GM19238 (cell line): ENCODE measurements around the gene LAMA3.

Experiments
- DNase-seq: peaks from one replicate; pipeline ENCODE4 v3.0.0; 2011; ENCODE audit warnings: low spot score; ENCODE audit not compliant: insufficient read length

LAMA3 gene

DNA sequence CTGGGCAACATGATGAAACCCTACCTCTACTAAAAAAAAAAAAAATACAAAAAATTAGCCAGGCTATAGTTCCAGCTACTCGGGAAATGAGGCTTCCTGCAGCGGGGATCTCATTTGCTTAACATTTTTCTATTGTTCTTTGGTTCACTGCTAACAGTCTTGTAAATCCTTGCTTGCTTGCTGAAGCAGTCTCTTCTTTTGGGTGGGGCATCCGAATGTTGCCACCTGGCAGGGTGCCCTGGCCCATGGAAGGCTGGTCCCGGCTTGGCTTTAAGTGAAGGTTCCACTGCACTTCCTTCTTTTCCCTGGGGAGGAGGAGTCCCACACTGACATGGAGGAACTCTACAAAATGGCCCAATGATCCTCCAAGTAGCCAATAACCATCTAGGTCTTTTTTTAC, 20.5 kb upstream of the LAMA3 start:
- no peak for DNase-seq

DNA sequence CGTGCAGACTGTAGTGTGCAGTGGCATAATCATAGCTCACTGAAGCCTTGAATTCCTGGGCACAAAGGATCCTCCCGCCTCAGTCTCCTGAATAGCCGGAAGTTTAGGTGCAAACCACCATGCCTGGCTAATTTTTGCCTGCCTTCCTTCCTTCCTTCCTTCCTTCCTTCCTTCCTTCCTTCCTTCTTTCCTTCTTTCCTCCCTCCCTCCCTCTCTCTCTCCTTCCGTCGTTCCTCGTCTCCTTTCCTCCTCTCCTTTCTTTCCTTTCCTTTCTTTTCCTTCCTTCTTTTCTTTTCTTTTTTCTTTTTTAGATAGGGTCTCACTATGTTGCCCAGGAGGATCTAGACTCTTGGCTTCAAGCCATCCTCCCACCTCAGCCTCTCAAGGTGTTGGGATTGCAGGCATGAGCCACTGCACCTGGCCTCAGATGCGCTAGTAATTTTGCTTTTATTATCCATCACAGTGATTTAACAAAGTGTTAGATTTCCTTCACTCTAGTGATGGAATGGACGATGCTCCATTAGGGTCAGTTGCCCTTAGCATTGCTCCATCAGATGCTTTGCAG, 20.0 kb upstream of the LAMA3 start:
- DNase-seq, result no peak

DNA sequence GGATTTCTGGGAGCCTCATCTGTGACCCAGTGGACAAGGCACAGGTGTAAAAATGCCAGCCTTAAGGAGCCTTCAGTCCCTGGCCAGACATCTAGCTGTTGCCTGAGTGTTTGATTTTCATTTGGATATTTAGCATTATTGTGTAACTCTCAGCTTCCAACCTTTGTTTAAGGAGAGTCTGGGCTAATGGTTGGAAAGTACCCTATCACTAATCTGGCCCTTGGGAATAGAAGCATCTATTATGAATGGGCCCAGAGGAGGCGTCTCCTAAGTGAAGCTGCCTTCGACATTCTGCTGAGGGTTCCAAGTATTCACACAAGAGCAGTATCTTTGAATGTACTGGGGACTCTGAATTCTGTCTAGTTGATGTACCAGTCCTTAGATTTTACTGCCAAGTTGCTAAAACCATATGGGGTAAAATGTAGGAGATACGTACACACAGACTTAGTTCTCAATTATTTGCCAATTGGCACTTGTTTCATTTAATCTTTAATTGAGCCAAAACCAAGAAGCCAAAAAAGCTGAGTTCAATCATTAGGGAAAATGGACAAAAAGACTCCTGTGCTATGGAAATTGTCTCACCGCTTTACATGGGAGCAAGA, 19.3 kb upstream of the LAMA3 start:
- DNase-seq, result no peak

- DNase-seq, result no peak
Observed at GRCh38 chr18:23671564-23671963, 17.7 kb upstream of the LAMA3 start.

- no peak for DNase-seq
Observed at GRCh38 chr18:23673725-23674124, 15.5 kb upstream of the LAMA3 start.

- DNase-seq, result no peak
Observed at GRCh38 chr18:23675236-23675635, 14.0 kb upstream of the LAMA3 start.

GRCh38 chr18:23675896-23676295, 13.4 kb upstream of the LAMA3 start:
- DNase-seq, result no peak

- no peak for DNase-seq
Observed at GRCh38 chr18:23682045-23682444, 7.2 kb upstream of the LAMA3 start.

DNA sequence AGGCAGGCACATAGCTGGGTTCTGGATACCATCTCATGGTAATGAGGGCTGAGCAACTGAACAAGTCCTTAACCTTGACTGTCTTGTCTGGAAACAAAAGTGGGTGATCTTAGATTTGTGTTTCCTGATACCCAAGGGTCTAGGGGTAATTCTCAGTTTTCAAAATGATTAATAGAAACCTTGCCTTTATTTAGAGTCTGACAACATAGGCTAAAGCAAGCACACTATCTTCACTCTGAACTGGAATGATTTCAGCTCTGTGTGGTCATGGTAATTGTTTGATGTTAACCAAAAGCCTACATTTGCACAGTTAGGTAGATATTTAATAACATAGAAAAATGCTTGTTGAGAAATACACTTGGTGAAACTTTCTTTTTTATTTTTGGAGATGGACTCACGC, 6.8 kb upstream of the LAMA3 start:
- DNase-seq, result no peak

GRCh38 chr18:23683155-23683554, 6.1 kb upstream of the LAMA3 start:
- no peak for DNase-seq

DNA sequence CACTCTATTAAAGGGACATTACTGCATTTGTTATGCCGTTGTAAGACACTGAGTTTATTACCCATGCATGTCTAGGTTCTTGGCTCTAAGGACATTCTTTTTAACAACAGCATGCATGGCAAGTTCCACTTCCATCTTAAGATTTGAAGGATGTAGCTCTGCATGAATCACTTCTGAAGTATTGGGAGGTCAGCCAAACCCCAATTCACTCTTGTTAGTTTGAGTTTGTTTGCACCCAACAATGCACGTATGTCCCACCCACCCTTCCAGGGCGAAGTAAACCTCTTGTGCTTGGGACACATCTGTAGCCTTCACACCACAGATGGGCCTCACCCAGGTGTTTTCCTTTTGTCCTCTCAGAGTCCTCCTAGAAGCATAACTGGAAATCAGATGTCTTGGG, 5.6 kb upstream of the LAMA3 start:
- no peak for DNase-seq

- no peak for DNase-seq
Observed at GRCh38 chr18:23684515-23685197, 4.6 kb upstream of the LAMA3 start.

GRCh38 chr18:23688528-23688927, 725 bp upstream of the LAMA3 start:
- no peak for DNase-seq

GRCh38 chr18:23689616-23690504, 607 bp downstream of the LAMA3 start:
- no peak for DNase-seq

GRCh38 chr18:23690505-23691068, 1.3 kb downstream of the LAMA3 start:
- no peak for DNase-seq

DNA sequence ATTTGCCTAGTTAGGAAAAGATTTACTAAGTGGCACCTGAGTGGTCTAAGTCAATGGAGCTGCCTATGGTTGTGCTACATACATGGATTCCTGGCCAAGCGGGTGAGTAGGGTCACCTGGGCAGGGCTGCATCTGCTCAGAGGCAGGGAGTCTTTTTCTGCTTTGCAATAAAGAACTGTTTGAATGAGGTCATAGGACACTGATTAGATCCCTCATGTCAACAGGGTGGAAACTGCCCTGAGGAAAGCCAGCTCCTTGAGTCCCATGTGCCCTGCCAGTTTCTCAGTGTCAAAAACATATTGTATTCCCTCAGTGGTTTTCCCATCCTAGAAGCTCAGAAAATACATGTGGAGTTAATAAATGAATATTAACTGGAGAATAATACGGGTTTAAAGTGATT, 4.6 kb downstream of the LAMA3 start:
- DNase-seq, result no peak

- no peak for DNase-seq
Observed at GRCh38 chr18:23694637-23695430, 5.6 kb downstream of the LAMA3 start.

GRCh38 chr18:23701017-23701416, 11.8 kb downstream of the LAMA3 start:
- DNase-seq, result no peak

DNA sequence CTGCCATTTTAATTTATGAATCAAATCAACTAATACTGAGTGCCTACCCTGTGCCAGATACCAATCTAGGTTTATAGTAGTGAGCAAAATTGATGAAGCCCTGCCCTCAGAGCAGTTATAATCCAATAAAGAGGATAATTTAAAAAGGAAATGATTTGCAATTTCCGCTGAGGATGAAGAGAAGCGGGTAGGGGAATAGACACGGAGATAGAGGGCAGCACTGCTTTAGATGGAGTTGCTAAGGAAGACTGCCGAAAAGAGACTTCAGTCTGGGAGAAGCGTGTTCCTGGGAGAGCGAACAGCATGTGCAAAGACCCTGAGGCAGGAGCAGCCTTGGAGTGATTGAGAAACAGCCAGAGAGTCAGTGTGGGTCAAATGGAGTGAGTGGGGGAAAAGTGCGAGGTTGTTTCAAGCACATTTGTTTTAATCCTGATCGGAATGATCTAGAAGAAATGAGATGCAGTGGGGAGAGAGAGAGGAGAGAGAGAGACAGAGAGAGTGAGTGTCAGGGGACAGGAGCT, 12.4 kb downstream of the LAMA3 start:
- DNase-seq, result no peak

DNA sequence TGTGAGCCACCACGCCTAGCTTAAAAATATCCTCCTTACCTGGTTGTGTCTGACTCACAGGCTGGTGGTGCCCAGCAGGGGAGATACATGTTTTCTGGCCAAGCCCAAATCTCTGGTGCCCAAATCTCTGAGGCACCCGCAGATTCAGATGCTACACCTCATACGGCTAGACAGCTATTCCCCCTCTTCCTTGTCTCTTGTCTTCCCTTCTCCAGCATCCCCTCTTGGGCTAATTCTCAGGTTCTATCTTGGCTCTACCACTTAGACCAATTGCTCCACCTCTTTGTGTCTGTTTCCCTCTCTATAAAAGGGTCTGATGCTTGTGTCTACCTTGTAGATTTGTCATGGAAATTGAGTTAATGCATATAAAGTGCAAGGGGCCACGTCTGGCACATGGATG, 13.4 kb downstream of the LAMA3 start:
- no peak for DNase-seq
